Neural cell (in vitro differentiated cells): Measurements from ENCODE around the gene IL17RD.

ENCODE experiments used
- CTCF ChIP-seq: fragments of 450-650 bp; IDR thresholded peaks from 2 replicates; pipeline ENCODE4 v1.5.1; 2014; ENCODE audit warnings: antibody characterized with exemption, mild to moderate bottlenecking, moderate library complexity; ENCODE audit not compliant: poor library complexity, severe bottlenecking
- EP300 ChIP-seq: fragments of 450-650 bp; conservative IDR thresholded peaks from 2 replicates; pipeline ENCODE4 v1.6.1; 2014; ENCODE audit warnings: antibody characterized with exemption, mild to moderate bottlenecking, moderate library complexity; ENCODE audit not compliant: poor library complexity, severe bottlenecking
- EZH2 ChIP-seq: fragments of 200-600, 300-800 bp; shearing (Covaris generic), sonication (generic); IDR thresholded peaks from 2 replicates; pipeline ENCODE4 v1.6.1; 2014; ENCODE audit warnings: antibody characterized with exemption, low read length, borderline replicate concordance, mild to moderate bottlenecking; ENCODE audit not compliant: insufficient read depth, poor library complexity, severe bottlenecking
- MXI1 ChIP-seq: fragments of 450-650 bp; conservative IDR thresholded peaks from 2 replicates; pipeline ENCODE4 v1.6.1; 2014; ENCODE audit warnings: antibody characterized with exemption, mild to moderate bottlenecking; ENCODE audit not compliant: poor library complexity, severe bottlenecking
- POLR2AphosphoS5 ChIP-seq: IDR thresholded peaks from 2 replicates; pipeline ENCODE4 v1.6.1; 2012
- RAD21 ChIP-seq: fragments of 450-650 bp; conservative IDR thresholded peaks from 2 replicates; pipeline ENCODE4 v1.6.1; 2014; ENCODE audit warnings: antibody characterized with exemption, mild to moderate bottlenecking, moderate library complexity
- SMC3 ChIP-seq: fragments of 450-650 bp; conservative IDR thresholded peaks from 2 replicates; pipeline ENCODE4 v1.6.1; 2014; ENCODE audit warnings: antibody characterized with exemption, mild to moderate bottlenecking, moderate library complexity; ENCODE audit not compliant: poor library complexity
- TAF1 ChIP-seq: IDR thresholded peaks from 2 replicates; pipeline ENCODE4 v1.6.1; 2012; ENCODE audit warnings: low read depth

GRCh38 chr3:57068437-57069089 lies 96.6 kb downstream of the IL17RD start:
- no peak for TF ChIP-seq CTCF
- TF ChIP-seq POLR2AphosphoS5 = no peak
- TF ChIP-seq EP300 = no peak
- no peak for TF ChIP-seq RAD21
- no peak for TF ChIP-seq EZH2
- no peak for TF ChIP-seq SMC3
- no peak for TF ChIP-seq MXI1
- TF ChIP-seq TAF1 = no peak
